Activated T-cell treated with anti-CD3 and anti-CD28 coated beads, Interleukin-2, amount 50 U/mL, for 1 hour (primary cell): ENCODE measurements around the gene RBM6.

ENCODE experiments used
- DNase-seq: peaks from one replicate; pipeline ENCODE4 v3.0.0-alpha.2; 2020

Gene RBM6

GRCh38 chr3:50095352-50095998 is 155.5 kb downstream of the RBM6 start:
- no peak for DNase-seq

DNA sequence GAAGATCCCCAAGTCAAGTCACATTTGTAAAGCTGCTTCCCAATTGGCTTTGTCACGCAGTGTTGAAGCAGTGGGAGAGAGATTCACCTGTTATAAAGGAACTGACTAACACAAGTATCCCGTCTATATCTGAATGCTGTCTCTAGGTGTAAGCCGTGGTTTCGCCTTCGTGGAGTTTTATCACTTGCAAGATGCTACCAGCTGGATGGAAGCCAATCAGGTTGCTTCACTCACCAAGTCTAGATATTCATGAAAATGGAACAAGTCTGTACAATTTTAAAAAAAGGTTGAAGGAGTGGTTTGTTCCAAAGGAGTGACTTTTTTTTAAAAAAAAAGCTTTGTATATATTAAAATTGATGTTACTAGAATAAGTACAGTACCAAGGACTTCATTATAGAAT is 160.4 kb downstream of the RBM6 start:
- no peak for DNase-seq

DNA sequence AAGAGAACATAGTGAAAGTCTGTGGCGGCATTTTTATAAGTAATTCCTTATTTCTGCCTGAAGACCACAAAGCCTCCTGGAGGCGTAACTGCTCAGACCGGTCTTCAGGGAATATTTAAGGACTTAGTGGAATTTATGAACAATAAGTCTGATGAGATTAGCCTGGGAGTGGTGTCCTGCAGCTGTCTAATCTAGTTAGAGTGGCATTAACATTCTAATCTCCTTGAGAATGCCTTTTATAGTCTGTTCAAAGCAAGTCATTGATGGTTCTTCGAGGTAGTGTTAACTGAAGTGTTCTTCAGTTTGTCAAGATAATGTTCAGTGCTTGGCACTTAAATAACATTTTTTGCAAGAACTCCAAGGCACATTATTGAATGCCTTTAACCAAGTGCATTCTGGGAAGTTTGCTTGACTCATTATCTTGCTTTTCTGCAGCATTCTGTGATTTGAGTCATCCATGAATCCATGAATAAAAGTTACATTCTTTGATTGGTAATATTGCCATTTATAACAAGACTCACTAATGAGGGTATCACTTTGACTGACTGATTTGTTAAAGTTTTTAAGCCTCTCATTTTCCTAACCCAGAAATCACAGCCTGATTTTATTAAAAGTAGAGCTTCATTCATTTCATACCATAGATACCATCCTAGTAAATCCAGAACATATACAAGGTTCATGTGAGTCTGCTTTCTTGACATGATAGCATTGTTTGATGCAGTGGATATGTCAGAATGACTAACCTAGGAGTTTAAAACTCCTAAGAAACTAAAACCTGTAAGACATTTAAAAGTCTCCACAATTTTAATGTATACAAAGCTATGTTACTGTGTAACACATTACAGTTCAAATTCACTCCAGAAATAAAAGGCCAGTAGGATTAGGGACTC is 161.3 kb downstream of the RBM6 start:
- no peak for DNase-seq

GRCh38 chr3:50102558-50102957 is 162.6 kb downstream of the RBM6 start:
- no peak for DNase-seq

- DNase-seq = no peak
Observed at GRCh38 chr3:50111757-50112156, 171.8 kb downstream of the RBM6 start.

DNA sequence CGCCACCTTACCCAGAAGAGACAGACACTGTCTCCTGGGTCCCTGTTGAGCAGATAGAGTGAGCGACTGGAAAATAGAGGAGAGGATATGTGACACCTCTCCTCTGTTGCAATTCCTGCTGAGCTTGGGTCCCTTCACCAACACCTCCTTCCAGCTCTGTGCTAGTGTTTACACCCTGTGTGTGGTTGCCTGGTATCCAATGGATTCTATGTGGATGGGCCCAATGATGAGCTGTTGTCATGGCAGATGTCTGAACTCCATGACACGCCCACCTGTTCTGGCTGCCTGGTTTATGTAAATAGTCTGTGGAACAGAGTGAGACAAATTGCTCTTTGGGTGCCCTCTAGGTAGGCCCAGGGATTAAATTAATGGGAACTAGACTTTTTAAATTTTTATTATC is 172.5 kb downstream of the RBM6 start:
- no peak for DNase-seq

- DNase-seq = no peak
Observed at GRCh38 chr3:50117120-50117519, 177.2 kb downstream of the RBM6 start.

GRCh38 chr3:50118237-50118636 is 178.3 kb downstream of the RBM6 start:
- DNase-seq = no peak

DNA sequence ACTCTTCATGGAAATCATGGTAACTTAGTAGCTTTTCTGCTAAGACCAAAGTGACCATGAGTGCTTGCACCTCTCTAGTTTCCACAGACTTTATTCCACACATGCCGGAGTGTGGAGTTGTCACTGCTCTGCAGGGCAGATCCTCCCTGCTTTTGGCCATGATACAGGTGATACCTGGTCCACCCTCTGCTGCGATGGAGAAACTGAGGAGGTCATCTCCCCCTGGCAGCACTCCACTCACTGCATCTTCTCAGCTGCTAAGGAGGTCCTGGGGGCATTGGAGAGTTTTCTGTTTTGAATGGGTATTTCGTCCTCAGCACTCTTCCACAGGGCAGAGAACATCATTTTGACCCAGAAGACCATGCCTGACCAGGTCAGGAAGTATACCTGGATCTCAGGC is 179.8 kb downstream of the RBM6 start:
- no peak for DNase-seq

DNA sequence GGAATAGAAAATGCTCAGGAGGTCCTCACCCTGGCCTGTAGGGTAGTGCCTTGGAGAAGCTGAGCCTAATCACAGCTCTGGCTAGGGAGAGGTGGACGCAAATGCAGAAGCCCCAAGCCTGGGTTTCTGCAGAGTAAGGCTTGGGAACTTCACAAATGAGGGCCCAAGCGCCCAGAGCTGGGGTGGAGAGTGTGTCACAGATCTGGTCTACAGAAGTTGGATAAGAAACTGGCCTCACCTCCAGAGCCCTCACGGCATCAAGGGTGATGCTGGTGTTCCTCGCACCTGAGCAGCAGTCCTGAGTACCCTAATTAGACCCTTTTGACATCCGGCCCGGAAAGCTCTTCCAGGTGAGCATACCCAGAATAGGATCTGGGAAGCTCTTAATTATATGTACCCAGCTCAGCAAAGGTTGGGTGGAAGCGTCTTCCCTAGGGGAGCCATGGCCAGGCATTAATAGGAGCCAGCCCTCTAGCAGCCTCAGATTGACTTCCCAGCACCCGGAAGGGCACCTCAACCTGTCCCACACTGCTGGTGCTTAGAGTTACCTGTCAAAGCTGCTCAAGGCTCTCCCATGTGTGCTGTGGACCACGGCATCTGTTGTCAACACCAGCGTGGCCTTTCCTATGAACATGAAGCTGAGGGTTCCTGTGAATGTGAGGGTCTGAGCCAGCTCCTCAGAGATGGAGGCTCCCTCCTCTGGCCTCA is 180.6 kb downstream of the RBM6 start:
- no peak for DNase-seq

DNA sequence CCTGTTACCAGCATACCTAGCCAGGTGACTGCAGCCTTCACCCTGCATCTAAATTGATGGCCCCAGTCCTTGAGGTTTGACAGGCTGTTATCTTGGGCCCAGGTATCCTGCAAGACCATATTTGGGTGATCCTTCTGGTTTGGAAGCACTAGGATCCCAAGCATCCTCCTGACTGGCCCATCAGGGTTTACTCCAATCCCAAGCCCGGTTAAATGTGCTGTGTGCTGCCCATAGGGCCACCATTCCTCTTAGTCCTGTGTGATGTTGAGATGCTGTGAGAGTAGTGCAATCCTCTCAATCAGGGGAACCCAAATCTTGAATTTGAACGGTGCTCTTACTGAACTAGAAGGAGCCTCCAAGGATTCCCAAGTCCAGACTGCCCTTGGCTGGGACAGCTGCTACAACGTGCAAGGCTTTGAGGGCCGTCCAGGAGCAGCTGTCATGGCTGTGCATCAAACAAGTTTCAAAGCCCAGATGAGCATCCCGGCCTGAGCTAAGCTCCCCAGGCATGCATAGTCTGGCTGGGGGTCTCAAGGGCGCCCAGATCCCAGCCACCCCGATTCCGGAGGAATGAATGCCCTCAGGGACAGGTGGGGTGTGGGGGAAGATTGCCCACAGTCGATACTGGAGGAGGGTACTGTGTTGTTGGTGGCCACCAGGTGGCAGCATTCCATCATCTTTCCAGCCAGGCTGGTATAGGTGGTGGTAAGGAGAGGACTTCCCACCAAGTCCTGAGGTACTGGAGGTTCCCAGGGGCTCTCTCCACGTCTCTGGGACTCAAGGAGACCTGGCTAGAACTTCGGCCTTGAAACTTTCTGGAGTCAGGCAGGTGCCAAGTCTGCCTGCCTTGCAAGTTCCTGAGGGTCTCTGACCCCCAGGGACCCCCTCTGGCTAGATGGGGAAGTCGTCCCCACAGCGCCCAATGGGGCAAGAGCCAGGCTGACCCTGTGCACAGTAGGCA is 181.4 kb downstream of the RBM6 start:
- peak; percentile 75 for DNase-seq

GRCh38 chr3:50122071-50122470 is 182.1 kb downstream of the RBM6 start:
- no peak for DNase-seq

DNA sequence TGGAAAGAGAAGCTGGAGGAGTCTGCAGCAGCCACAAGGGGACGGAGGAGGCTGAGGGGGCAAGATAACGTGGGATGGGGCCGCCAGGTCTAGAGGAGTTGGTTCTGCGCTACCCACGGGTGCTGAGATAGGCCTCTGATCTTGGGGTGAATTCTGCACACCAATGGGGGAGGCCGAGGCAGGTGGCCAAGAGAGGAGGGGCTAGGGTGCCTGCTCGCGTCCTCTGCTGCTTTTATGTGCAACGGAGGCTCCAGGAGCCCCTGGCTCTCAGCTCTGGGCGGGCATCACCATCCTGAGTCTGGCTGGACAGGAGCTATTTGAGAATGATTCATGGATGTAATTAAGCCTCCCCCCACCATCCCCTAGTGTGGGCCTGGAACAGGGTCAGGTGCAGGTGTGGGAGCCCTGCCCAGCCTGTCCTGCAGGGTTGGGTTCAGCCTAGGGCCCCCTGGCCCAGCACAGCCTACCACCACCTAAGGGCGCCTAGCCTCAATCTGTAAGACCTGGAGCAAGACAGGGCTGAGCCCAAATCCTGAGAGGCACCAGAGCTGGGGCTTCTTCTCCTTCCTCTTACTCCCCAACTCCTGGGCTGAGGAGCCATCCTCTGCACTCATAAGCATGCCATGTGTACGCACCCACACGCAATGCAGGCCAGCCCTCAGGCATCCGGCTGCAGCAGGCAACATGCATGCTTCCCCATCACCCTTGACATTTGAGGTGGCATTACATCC is 182.9 kb downstream of the RBM6 start:
- no peak for DNase-seq

DNA sequence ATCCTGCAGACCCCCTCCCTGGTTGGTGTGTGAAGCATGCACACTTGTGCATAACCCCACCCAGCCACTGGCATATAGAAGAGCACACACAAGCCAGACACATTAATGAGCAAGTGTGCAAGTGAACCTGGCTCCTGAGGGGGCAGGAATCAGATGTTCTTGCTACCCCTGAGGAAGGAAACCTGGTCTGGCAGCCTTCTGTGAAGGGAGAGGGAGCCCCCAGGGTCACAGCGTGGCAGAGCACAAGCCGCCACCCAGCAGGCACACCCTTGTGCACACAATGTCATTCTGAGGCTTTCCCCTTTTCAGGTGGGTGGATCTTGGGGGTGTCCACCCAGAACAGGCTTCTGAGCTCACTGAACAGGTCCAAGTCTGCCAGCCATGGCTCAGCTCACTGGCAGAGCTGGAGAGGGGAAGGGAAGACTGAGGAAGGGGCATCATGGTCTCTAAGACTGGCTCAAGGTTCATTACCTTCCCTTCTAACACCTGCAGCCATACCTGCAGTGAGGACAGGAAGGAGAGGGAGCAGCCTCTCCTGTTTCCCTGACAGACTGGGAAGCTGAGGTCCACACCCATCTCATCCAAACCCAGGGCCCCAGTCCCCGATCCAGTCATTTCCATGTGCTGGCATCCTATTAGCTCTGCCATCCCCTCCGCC is 183.6 kb downstream of the RBM6 start:
- DNase-seq = no peak

GRCh38 chr3:50124052-50124799 is 184.3 kb downstream of the RBM6 start:
- no peak for DNase-seq

DNA sequence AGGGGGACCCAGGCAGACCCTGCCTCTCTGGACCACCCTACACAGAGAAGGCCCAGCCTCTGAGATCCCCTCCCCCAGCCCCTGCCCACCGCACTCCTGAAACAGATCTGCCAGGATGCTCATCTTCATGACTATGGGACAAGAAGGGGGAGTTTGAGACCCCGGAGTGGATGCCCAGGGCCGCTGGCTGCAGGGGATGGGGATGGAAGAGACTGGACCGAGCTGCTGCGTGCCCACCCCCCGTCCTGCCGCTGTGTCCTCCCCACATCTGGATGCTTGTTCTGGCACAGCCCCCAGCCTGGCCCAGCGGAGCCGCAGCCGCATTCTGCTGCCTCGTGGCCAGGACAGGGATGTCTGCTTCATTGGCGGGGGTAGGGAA is 184.8 kb downstream of the RBM6 start:
- DNase-seq = no peak

DNA sequence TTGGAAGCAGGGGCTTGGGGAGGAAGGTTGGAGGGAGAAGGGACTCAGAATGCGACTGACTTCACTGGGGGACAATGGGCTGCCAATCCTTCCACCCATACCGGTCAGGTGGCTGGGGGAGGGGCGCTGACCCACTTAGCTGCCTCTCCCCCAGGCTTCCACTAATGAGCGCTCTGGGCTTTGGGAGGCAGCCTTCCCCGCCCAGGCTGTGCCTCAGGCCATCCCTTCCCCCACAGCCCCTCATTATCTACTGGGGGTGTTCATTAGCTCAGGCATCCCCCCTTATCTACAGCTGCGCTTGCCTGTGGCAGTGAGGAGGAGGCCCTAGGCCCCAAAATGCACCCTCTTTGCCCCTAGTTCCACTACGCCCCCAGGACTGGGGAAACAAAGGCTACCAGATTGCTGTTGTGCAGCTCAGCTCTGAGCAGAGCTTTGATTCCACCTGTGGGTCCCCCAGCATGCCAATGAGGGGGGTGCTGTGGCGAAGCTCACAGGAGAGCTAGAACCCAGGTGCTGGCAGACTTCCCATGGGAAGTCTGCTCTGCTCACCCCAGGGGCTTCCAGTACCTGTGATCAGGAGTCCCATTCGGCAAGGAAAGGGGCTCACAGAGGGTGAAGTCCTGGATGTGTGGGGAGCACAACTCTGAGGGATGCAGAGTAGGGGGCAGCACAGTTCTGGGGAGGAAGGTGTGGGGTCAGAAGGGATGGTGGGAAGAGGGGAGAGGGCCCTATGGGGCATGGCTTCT is 185.8 kb downstream of the RBM6 start:
- DNase-seq = no peak

DNA sequence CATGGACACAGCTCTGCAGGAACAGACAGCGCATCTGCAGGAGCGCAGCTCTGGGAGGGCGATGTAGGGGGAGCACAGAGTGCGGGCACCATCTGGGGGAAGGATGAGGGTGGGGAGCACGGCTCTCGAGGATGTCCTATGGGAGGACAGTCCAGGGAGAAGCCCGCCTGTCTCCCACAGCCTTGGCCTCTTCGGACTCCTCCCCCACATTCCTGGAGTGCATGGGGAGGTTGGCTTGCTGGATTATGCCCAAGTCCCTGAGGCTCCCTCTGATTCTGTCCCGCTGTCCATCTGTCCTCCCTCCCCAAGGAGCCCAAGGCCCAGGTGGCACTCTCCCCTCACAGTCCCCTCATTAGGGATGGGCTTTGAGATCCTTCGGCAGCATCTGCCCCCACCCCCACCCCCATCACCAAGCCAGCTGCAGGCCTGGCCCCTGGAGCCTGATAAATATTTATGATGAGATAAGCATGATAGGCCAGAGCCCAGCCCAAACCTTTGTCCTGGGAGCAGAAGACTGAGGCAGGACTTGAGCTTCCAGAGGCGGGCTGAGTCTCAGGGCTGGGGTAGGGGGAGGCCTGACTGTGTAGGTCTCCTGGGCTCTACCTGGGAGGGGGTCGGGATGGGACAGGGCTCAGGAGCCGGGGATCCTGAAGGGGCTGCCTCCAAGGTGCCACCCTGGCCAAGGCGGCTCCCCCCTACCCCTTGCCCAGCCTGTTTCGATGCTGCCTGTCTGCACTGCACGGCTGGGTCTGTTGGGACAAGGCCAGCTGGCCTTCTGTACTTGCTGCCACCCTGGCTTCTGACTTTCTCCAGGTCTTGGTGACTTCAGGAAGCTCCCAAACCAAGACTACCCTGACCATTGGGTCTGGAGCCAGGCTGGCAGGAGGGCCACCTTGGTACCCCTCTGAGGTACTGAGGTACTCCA is 186.6 kb downstream of the RBM6 start:
- DNase-seq = no peak
